PC-9 (cell line): Measurements from ENCODE around the gene CLEC16A.

Source experiments
- CTCF ChIP-seq: fragments of 200-600 bp; sonication (generic); conservative IDR thresholded peaks from 2 replicates; pipeline ENCODE4 v1.6.1; 2017; ENCODE audit warnings: mixed run types, antibody characterized with exemption, mild to moderate bottlenecking, moderate library complexity
- EZH2 ChIP-seq: fragments of 200-600 bp; sonication (generic); IDR thresholded peaks from 2 replicates; pipeline ENCODE4 v1.8.0; 2017; ENCODE audit warnings: antibody characterized with exemption, low read depth

GRCh38 chr16:10932959-10933710 lies 11.2 kb upstream of the CLEC16A start:
- TF ChIP-seq CTCF (no peak), EZH2 (no peak)
